Heart left ventricle (tissue), 13 donors: Measurements from ENCODE around the gene DPAGT1.

ENCODE experiments used
- CTCF ChIP-seq, 12 donors: fragments of 200-600 bp; sonication (generic) in 4 of 12; IDR thresholded peaks; one replicate each; pipeline versions ENCODE4 v1.5.0 to v1.8.0; 2018 to 2022; ENCODE audit warnings: antibody characterized with exemption in 12 of 12, mild to moderate bottlenecking in 5 of 12
- POLR2A ChIP-seq, 2 donors: fragments of 450-650 bp; IDR thresholded peaks; one replicate each; pipeline ENCODE4 v1.6.1; 2017; ENCODE audit warnings: antibody characterized with exemption in 2 of 2, mild to moderate bottlenecking in 2 of 2, moderate library complexity in 2 of 2
- donor health status: ischemic (EF 13 %, LVEDD 7.1; RV severe dilation, severe dysfunction).
- donor health status: DM: no; HTN: yes; CAD: no.
- donor health status: DM: no; HTN: no; CAD: no.
- donor health status: ischemic (EF 25% LVEDD 6.9; RV normal size, moderate dysfunction).
- donor health status: ischemic (EF 25% LVEDD 5.7; RV mildly dilated, moderate dysfunction).
- donor health status: ischemic (EF 35%, LVEDD 5.7; RV mildly dilated, moderate dysfunction).
- donor health status: nonischemic (EF 11% LVEDD 7.7; RV severe dilation, severe dysfunction).
- donor health status: DM: yes; HTN: yes; CAD: no.
- donor health status: PGD.
- donor health status: ischemic (EF 29% LVEDD 5.4; RV normal size, mild dysfunction).
- donor health status: nonischemic (EF 23%, LVEDD 6.1; RV moderate dilation, normal function).

GRCh38 chr11:119116601-119117000 lies 14.9 kb upstream of the DPAGT1 start:
- TF ChIP-seq CTCF (IDR thresholded peaks at IDR 0.05) = no peak
- no peak for TF ChIP-seq POLR2A (IDR thresholded peaks at IDR 0.05)
